ENCODE results near the gene CDC42BPB.

DNA sequence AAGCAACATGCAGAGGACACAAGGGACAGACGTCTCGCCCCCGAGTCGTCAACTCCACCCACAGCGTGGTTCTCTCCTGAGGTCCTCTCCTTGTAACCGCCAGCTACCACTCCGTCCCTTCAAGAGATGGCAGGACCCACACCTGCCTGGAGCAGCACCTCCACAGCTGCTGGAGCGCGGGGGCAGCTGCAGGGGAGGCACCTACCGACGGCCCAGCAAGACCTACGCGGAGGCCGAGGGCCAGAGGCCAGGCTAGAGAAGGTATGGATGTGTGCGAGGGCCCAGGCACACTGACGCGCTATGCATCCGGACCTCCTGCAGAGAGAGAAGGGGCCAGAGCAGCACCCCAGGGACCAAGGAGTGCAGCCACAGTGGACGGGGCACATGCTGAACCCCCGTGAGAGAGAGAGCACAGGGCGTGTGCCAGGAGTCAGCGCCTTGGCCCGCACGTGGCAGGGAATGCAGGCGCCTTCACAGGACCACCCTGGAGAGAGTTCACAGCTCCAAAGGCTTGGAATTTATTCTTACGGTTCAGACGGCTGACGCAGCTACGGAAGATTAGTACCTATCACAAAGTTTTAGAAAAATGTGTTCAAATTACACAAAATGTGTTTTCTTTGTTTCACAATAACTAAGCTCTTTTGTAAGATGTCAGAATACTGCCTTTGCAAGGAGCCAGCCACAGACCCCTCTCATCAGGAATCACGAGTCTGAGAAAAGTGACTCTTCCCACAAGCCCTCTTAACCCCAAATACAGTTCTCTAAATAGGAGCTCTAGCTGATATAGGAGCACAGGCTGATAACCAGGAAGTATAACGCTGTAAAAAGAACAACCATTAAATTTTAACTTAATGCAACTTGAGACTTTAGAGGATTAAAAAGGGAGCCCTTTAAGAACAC is 36.8 kb downstream of the CDC42BPB start:
- TF ChIP-seq, protein P1, sequence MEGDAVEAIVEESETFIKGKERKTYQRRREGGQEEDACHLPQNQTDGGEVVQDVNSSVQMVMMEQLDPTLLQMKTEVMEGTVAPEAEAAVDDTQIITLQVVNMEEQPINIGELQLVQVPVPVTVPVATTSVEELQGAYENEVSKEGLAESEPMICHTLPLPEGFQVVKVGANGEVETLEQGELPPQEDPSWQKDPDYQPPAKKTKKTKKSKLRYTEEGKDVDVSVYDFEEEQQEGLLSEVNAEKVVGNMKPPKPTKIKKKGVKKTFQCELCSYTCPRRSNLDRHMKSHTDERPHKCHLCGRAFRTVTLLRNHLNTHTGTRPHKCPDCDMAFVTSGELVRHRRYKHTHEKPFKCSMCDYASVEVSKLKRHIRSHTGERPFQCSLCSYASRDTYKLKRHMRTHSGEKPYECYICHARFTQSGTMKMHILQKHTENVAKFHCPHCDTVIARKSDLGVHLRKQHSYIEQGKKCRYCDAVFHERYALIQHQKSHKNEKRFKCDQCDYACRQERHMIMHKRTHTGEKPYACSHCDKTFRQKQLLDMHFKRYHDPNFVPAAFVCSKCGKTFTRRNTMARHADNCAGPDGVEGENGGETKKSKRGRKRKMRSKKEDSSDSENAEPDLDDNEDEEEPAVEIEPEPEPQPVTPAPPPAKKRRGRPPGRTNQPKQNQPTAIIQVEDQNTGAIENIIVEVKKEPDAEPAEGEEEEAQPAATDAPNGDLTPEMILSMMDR (IDR thresholded peaks at IDR 0.05; ENCODE audit: low read depth, low read length, poor library complexity, severe bottlenecking) = no peak
- TF ChIP-seq EZH2phosphoT487 (IDR thresholded peaks at IDR 0.05; ENCODE audit: borderline replicate concordance, low read length) = no peak

Data from DOHH2 (cell line).